PC-3 (cell line): ENCODE data around the gene FLNC. TPM values are rescaled to one million over a fixed set of nuclear protein-coding genes. Genes with fewer than 3 reads are reported as not detected.
A peak's percentile ranks its signal among the peaks of the same experiment; 100 is the strongest.

Experiments used
- ATAC-seq: fragments of 200-7000 bp; cut with Tn5 transposase; 2 replicates; pipeline ENCODE4 v1.9.1; 2020; ENCODE audit warnings: mild to moderate bottlenecking, moderate library complexity
- BruUV-seq: library from RNA; stranded (reverse); fragments of 400-500 nt; replicated peaks from 2 replicates; lab custom pipeline; 2021; lab: Mats Ljungman, UMichigan
- CTCF ChIA-PET: fragments of 300-600 bp; sonication (Branson Sonifier 250); formaldehyde crosslinking; loops from one replicate; lab custom pipeline; 2022; ENCODE audit warnings: antibody characterized with exemption; lab: Charles Lee
- POLR2A ChIA-PET: fragments of 300-600 bp; sonication (Branson Sonifier 250); formaldehyde crosslinking; loops from one replicate; lab custom pipeline; 2022; ENCODE audit warnings: antibody characterized with exemption; ENCODE audit not compliant: unreplicated experiment; lab: Charles Lee
- DNase-seq: peaks from one replicate; pipeline ENCODE4 v3.0.0-alpha.2; 2015
- H2AFZ ChIP-seq: fragments of 300-600 bp; sonication (generic); 2 replicates; pipeline ENCODE4 v1.6.0; 2016; ENCODE audit warnings: antibody characterized with exemption, low read length
- H3F3A ChIP-seq: fragments of 300-600 bp; sonication (generic); one replicate; pipeline ENCODE4 v1.6.0; 2017; ENCODE audit warnings: antibody characterized with exemption, low read length, control low read depth, mild to moderate bottlenecking; ENCODE audit not compliant: unreplicated experiment
- H3K27ac ChIP-seq: fragments of 300-600 bp; sonication (generic); 2 replicates; pipeline ENCODE4 v1.5.1; 2016; ENCODE audit warnings: mild to moderate bottlenecking, low read length
- H3K27me3 ChIP-seq: fragments of 300-600 bp; sonication (generic); 2 replicates; pipeline ENCODE4 v1.6.1; 2016; ENCODE audit warnings: low read length, mixed read lengths
- H3K36me3 ChIP-seq: fragments of 300-600 bp; sonication (generic); 2 replicates; pipeline ENCODE4 v1.6.1; 2016; ENCODE audit warnings: low read depth, mixed run types, low read length, mixed read lengths
- H3K4me1 ChIP-seq: fragments of 300-600 bp; sonication (generic); 2 replicates; pipeline ENCODE4 v1.5.1; 2016; ENCODE audit warnings: low read length; ENCODE audit not compliant: insufficient read depth
- H3K4me2 ChIP-seq: fragments of 300-600 bp; sonication (generic); 2 replicates; pipeline ENCODE4 v1.6.0; 2016; ENCODE audit warnings: low read length
- H3K4me3 ChIP-seq: fragments of 300-600 bp; sonication (generic); 2 replicates; pipeline ENCODE4 v1.5.1; 2016; ENCODE audit warnings: mild to moderate bottlenecking, low read length, mixed read lengths
- H3K79me2 ChIP-seq: fragments of 300-600 bp; sonication (generic); 2 replicates; pipeline ENCODE4 v1.6.1; 2017; ENCODE audit warnings: low read length, mixed read lengths
- H3K9ac ChIP-seq: fragments of 300-600 bp; sonication (generic); 2 replicates; pipeline ENCODE4 v1.6.0; 2016; ENCODE audit warnings: mild to moderate bottlenecking, low read length
- H3K9me2 ChIP-seq: fragments of 300-600 bp; sonication (generic); replicated peaks from 2 replicates; pipeline ENCODE4 v1.6.1; 2016; ENCODE audit warnings: mixed run types, low read length, mixed read lengths
- H3K9me3 ChIP-seq: fragments of 300-600 bp; sonication (generic); 2 replicates; pipeline ENCODE4 v1.6.1; 2016; ENCODE audit warnings: low read length, mixed read lengths
- H4K20me1 ChIP-seq: fragments of 300-600 bp; sonication (generic); 2 replicates; pipeline ENCODE4 v1.6.1; 2016; ENCODE audit warnings: low read length, mixed read lengths
- EZH2 ChIP-seq: fragments of 300-600 bp; sonication (generic); IDR thresholded peaks from one replicate; pipeline ENCODE4 v1.6.1; 2017; ENCODE audit warnings: antibody characterized with exemption, mild to moderate bottlenecking, low read length; ENCODE audit not compliant: unreplicated experiment
- EZH2phosphoT487 ChIP-seq: fragments of 300-600 bp; sonication (generic); IDR thresholded peaks from 2 replicates; pipeline ENCODE4 v1.6.1; 2018; ENCODE audit warnings: mild to moderate bottlenecking, antibody characterized with exemption, low read length, borderline replicate concordance
- intact Hi-C: fragments of 100-400 bp; cut with micrococcal nuclease; formaldehyde crosslinking; loops from 2 replicates; pipeline ENCODE4 v1.9.0; 2023
- total RNA-seq: library from RNA; depleted of rRNA; stranded (reverse); fragments of >200 nt; gene quantifications from 2 replicates; pipeline ENCODE4 v1.2.3, GENCODE V29; 2014
- TF ChIP-seq, protein P1 (sequence below): fragments of 300-600 bp; sonication (generic); conservative IDR thresholded peaks from 2 replicates; pipeline ENCODE4 v1.5.1; 2017; ENCODE audit warnings: antibody characterized with exemption, low read depth, mild to moderate bottlenecking, low read length

The FLNC gene
- total RNA-seq, 1 experiment from 2014 or later: 88.7 TPM

DNA sequence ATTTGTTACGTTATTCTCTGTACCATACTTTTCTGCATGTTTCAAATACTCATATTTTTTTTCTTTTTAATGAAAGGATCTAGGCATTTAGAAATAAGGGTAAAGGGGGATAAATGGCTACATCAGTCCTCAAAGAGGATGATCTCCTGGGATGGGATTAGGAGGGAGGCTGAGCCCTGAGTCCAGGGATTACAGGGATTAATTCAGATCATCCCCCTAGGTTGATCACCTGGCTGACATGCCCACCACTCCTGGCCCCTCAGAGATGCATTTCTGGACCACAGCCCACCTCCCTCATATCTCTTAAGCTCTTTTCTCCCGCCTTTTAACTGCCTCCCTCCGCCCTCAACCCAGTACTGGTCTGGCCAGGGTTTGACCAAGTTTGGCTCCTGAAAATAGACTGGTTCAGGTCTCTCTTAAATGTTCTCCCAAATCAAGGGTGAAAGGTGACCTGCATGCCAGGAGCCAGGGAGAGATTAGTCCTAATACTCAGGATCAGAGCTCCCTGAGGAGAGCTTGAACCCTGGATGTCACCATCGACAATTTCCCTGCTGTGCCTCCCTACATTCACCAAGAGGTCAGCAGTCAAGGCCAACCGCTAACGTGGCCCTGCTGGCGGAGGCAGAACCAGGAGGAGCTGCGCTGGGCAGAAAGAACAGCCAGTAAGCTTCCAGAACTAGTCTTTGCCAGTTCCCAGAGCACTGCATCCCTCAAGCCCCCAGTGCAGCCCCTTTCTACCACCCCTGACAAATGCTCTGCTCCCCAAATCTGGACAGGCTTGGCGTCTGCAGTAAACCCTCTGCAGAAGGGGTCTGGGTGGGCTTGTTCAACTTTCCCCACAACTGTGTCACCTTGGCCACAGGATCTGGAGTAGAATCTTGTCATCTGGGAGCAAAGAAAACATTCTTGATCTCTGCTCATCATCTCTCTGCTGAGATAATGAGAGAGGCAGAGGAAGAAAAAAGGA lies 41.5 kb upstream of the FLNC start:
- Histone ChIP-seq H3K79me2 (no peaks in the 10 kb centered on the region), H3K27me3 (no peaks in the 10 kb centered on the region), H3K4me2 (no peak overlapping the region), H3K9me3 (no peaks in the 10 kb centered on the region), H3K4me3 (no peak overlapping the region), H3F3A (no peaks in the 10 kb centered on the region), H3K9me2 (no peaks in the 10 kb centered on the region), H4K20me1 (no peaks in the 10 kb centered on the region), H3K4me1 (no peaks in the 10 kb centered on the region), H3K9ac (no peak overlapping the region), H3K27ac (no peak overlapping the region), H2AFZ (no peak overlapping the region), H3K36me3 (no peaks in the 10 kb centered on the region)
- no peak for TF ChIP-seq EZH2
- no peak for TF ChIP-seq EZH2phosphoT487
- TF ChIP-seq, protein P1, sequence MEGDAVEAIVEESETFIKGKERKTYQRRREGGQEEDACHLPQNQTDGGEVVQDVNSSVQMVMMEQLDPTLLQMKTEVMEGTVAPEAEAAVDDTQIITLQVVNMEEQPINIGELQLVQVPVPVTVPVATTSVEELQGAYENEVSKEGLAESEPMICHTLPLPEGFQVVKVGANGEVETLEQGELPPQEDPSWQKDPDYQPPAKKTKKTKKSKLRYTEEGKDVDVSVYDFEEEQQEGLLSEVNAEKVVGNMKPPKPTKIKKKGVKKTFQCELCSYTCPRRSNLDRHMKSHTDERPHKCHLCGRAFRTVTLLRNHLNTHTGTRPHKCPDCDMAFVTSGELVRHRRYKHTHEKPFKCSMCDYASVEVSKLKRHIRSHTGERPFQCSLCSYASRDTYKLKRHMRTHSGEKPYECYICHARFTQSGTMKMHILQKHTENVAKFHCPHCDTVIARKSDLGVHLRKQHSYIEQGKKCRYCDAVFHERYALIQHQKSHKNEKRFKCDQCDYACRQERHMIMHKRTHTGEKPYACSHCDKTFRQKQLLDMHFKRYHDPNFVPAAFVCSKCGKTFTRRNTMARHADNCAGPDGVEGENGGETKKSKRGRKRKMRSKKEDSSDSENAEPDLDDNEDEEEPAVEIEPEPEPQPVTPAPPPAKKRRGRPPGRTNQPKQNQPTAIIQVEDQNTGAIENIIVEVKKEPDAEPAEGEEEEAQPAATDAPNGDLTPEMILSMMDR: no peak
- ATAC-seq (no peak), DNase-seq (no peak)
- intact Hi-C loops: no loop called here
- BruUV-seq: no TSS peak
- ChIA-PET CTCF (no interaction called here), POLR2A (no interaction called here)

DNA sequence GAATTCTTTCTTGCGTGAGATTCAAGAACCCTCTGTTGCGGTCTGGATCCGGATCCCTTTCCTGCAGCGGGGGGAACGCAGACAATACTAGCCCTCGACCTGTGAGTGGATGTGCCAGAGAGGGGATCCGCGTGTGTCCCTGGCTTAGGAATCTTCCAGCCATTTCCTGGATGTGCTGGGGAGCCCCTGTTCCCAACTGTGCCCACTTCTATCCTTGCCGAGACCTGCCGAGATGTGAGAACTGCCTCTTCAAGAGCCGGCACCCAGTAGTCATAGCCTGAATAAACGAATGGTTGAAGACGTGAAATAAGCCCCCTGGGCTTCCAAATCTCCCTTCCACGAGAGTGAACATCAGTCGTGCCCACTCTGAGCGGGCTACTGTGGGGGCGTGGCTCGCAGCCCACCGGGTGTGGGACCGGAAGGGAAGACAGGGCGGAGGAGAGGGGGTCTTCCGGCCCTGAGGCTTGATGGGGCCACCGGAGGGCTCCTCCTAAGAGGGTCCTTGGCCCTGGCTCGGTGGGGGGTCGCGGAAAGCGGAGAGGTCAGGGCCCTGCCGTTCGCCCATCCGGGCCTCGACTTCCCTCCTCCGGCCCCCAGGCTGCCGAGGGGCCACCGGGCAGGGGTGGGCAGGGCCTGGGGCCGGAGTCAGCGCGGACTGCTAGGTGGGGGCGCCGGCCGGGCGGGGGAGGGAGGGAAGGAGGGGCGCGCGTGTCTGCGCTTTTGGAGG lies 39.7 kb upstream of the FLNC start:
- CTCF ChIA-PET: no interaction called here
- intact Hi-C loops: loop anchor here (5.0 kb wide), 1 partner anchor 92 kb away; no protein-coding TSS in a partner anchor
- Histone ChIP-seq H3K4me3 (peak overlapping the region; percentile 89), H3K36me3 (no peaks in the 10 kb centered on the region), H3K4me2 (peak overlapping the region; percentile 99), H4K20me1 (no peaks in the 10 kb centered on the region), H3K4me1 (no peaks in the 10 kb centered on the region), H3F3A (no peaks in the 10 kb centered on the region), H3K27ac (no peak overlapping the region), H3K27me3 (no peaks in the 10 kb centered on the region), H2AFZ (peak overlapping the region; percentile 96), H3K9me3 (no peaks in the 10 kb centered on the region), H3K9ac (no peak overlapping the region), H3K79me2 (no peaks in the 10 kb centered on the region), H3K9me2 (no peaks in the 10 kb centered on the region)
- TF ChIP-seq, protein P1: no peak
- TF ChIP-seq EZH2phosphoT487 (no peak), EZH2 (no peak)
- DNase-seq (no peak), ATAC-seq (no peak; the same call in 1 of the 2 replicates)
- TSS peak; percentile 27 for BruUV-seq
- POLR2A ChIA-PET: no interaction called here
